Activated CD4-positive, alpha-beta T cell treated with anti-CD3 and anti-CD28 coated beads, Interleukin-10, Interleukin-2, amounts not matched to agents 100 ng/mL and 50 ng/mL, durations not matched to agents 16 hours and 8 hours (primary cell): ENCODE measurements around the gene SSU72.
A peak's percentile ranks its signal among the peaks of the same experiment; 100 is the strongest.
"Not testable (repeated sequence)": the region's sequence is repeated elsewhere in the genome, so short reads cannot be mapped to it uniquely, and the experiment has no call there.

ENCODE experiments used
- DNase-seq: peaks from one replicate; pipeline ENCODE4 v3.0.0-alpha.2; 2020

Gene SSU72

DNA sequence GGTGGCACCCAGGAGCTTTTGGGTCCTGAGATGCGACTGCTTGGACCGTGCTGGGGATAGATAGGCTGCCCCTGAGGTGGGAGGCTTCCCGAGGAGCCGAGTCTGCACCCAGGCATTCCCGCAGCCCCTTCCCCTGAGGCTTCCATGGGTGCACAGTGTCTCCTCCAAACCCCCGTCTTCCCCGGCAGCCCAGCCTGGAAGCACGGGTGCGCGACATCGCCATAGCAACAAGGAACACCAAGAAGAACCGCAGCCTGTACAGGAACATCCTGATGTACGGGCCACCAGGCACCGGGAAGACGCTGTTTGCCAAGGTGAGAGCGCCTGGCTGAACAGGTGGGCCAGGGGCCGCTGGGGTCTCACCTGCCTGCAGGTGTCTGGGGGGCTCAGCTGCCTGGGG, 51.0 kb downstream of the SSU72 start:
- DNase-seq: not testable (repeated sequence)

GRCh38 chr1:1523226-1523625, 51.4 kb downstream of the SSU72 start:
- DNase-seq: not testable (repeated sequence)

DNA sequence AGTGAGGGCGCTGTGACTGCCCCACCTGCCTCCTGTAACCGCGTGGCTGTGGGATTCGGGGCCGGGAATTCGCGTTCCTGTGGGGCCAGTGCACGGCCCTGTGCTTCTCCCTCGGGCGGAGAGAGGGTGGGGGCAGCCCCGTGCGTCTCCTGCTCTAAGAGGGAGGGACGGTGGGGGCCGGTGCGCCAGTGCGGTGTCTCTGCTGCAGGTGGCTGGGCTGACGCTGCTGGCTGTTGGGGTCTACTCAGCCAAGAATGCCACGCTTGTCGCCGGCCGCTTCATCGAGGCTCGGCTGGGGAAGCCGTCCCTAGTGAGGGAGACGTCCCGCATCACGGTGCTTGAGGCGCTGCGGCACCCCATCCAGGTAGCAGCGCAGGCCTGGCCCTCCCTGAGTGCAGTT, 52.1 kb downstream of the SSU72 start:
- not testable (repeated sequence) for DNase-seq

DNA sequence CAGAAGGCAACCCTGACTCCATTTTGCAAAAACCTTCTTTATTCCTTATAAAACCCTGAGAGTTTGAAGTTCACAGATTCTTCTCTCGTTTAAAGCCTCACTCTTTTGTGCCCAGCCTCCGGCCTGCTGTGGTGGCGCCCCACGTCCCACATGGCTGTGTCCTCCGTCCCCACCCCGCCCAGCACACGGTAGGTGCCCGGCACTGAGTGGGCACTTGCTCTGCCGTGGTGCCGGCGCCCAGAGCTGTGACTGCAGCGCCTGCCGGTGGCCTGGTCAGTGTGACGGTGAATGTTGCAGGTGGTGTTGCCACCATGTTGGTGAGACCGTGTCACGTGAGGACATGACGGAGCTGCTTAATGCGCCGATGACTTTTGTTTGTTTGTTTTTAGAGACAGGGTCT, 53.3 kb downstream of the SSU72 start:
- DNase-seq: no peak

- not testable (repeated sequence) for DNase-seq
These were observed 54.7 kb downstream of the SSU72 start for GRCh38 chr1:1519805-1520505.

DNA sequence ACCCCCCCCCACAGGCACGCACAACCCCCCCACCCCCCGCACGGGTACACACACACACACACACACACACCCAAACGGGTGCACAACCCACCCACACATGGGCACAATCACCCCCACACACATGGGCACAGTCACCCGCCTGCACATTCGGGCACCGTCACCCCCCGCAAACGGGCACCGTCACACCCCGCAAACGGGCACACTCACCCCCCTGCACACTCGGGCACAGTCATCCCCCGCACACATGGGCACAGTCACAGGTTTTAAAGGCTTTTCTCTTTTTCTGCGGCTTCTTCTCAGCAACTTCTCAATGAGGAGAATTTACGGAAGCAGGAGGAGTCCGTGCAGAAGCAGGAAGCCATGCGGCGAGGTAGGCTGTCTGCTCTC, 56.0 kb downstream of the SSU72 start:
- not testable (repeated sequence) for DNase-seq

- DNase-seq: no peak
These were observed 56.6 kb downstream of the SSU72 start for GRCh38 chr1:1517973-1518620.

- not testable (repeated sequence) for DNase-seq
These were observed 57.7 kb downstream of the SSU72 start for GRCh38 chr1:1516923-1517322.

DNA sequence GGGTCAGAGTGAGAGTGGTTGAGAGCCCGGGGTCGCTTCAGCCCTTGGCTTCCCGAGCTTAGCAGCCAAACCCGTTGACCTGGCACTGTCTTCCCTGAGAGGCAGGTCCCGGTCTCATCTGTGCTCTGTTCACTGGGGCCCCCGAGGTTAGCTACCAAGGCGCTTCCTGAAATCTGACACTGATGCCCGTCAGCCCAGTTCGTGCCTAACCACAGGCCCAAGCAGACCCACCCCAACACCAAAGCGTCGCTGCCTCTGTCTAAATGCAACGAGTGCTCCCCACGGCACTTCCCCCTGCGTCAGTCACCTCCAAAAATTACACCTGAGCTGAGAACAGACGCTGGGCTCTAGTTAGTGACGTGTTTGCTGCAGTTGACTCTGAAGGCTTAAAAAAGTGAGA, 60.3 kb downstream of the SSU72 start:
- DNase-seq: not testable (repeated sequence)

DNA sequence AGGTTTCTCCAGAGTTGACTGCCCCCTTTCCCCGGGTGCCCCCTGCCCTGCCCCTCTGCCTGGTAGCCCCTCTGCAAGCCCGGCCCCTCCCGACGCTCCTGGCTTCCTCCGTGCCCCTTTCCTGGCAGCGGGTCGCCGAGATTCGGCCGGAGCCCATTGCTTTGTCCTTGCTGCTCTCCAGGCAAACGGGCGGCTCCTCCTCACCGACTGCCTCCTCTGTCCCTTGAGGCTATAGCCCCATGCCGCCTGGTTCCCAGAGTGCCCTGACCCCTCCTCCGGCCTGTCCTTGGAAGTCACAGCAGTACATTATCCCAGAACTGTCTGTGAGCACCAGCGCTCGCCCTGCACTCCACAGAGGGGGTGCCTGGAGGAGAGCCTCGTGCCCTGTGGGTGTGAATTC, 61.0 kb downstream of the SSU72 start:
- DNase-seq: not testable (repeated sequence)

DNA sequence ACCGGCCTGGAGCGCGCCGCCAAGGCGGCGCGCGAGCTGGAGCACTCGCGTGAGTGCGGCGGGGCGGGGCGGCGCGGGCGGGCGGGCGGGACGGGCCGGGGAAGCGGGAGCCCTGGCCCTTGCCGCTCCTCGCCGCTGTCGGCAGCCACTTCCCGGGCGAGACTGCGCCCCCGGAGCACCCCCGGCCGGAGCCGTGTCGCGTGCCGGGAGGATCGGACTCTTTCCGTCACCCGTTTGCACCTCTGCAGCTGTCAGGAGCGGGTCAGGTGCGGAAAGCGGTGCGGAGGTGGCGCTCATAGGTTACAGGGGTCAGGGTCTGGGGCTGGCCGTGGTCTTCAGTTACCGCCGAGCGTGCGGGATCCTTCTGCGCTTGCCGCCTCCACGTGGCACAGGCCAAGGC, 62.2 kb downstream of the SSU72 start:
- DNase-seq: not testable (repeated sequence)

DNA sequence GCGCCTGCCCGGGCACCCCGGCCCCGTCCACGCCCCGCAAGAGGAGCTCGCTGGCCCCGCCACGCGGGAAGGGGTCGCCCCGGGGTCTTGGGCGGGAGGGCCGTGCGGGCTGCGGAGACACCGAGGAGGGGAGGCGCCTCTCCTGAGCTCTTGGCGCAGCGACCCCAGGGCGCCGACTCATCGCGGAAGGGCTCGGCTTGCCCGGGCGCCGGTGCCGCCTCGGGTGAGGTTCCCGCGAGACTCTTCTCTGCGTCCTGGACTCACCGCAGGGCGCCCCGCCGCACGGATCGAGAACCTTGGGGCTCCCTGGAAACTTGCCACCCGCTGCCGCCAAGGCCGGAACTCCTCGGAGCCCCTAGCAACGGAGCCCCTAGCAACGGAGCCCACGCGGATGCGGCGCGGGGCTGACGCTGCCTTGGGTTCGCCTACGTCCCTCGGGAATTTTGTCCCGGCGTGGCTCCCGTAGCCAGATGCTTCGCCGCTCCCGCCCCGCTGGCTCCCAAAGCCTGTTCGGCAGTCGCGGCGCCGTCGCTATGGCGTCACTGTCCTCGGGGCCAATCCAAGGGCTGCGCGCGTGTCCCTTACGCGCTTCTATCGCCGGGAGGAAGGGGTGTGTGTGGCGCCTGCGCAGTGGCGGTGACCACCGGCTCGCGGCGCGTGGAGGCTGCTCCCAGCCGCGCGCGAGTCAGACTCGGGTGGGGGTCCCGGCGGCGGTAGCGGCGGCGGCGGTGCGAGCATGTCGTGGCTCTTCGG, 63.0 kb downstream of the SSU72 start, which contains the start of gene ATAD3A:
TSS of gene ATAD3A (plus strand) at position 630 of the 753 bp plus-strand sequence. CDS start at position 737, 107 bp downstream.
- DNase-seq: peak; percentile 98

GRCh38 chr1:1510912-1511532, 63.6 kb downstream of the SSU72 start:
- DNase-seq: peak; percentile 63

DNA sequence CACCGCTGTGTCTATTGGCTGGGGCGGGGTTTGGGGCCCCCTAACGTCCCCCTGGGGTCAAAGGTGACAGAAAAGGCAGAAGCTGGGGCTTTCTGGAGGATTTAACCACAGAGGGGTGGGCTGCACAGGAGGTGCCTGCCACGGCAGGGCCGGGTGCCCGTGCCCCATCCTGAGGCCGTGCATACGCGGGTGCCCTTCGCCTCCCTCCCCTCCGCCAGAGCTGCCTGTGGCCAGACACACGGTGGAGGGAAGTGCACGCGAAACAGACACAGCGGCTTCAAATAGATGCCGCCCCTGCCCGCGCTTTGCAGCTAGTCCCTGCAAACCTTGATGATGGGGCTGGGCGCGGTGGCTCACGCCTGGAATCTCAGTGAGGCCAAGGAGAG, 65.2 kb downstream of the SSU72 start:
- not testable (repeated sequence) for DNase-seq

DNA sequence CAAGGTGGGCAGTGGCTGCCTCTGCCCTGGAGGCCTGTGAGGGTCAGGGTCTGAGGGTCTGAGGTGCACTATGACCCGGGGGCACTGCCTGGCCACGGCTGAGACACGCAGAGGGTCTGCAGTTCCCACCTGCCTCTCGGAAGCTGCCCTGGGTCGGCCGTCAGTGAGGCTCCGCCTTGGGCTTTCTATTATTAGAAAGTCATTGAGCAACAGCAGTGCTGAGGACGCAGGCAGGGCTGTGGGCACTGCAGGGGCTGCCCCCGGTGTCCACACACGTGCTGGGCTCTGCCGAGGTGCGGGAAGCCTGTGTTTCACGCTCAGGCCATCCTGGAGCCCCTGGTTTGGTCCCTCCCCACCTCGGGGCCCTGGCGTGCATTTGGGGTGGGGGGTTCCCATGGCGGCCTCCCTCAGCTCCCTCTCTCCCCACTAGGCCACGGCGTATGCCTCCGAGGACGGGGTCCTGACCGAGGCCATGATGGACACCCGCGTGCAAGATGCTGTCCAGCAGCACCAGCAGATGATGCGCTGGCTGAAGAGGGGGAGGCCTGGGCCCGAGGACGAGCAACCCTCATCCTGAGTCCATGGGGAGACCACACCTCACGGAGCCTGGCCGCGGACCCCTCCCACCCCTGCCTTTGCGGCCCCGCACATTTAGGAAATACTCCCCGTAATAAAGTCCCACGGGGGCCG, 65.7 kb downstream of the SSU72 start:
- DNase-seq: not testable (repeated sequence)

GRCh38 chr1:1507305-1507704, 67.4 kb downstream of the SSU72 start:
- no peak for DNase-seq

DNA sequence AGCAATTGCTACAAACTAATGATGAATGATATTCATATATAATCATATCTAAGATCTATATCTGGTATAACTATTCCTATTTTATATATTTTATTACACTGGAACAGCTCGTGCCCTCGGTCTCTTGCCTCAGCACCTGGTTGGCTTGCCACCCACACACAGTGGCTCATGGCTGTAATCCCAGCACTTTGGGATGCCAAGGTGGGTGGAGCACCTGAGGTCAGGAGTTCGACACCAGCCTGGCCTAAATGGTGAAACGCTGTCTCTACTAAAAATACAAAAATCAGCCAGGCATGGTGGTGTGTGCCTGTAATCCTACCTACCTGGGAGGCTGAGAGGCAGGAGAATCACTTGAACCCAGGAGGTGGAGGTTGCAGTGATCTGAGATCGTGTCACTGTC, 68.9 kb downstream of the SSU72 start:
- not testable (repeated sequence) for DNase-seq

GRCh38 chr1:1505366-1505798, 69.3 kb downstream of the SSU72 start:
- peak; percentile 40 for DNase-seq

- DNase-seq: peak; percentile 74
These were observed 69.8 kb downstream of the SSU72 start for GRCh38 chr1:1504777-1505365.

DNA sequence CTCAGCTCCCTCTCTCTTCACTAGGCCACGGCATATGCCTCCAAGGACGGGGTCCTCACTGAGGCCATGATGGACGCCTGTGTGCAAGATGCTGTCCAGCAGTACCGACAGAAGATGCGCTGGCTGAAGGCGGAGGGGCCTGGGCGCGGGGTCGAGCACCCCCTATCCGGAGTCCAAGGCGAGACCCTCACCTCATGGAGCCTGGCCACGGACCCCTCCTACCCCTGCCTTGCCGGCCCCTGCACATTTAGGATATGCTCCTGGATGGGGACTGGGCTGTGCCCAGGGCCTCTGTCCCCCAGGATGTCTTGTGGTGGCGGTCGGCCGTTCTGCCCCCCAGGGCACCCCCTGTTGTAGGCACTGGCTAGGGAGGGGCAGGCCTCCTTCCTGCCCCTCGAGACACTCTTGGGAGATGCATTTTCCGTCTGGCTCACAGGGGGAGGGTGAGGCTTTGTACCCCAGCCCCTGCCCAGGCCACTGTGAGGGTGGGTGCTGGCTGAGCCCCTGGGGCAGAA, 79.1 kb downstream of the SSU72 start:
- not testable (repeated sequence) for DNase-seq

- DNase-seq: not testable (repeated sequence)
These were observed 80.4 kb downstream of the SSU72 start for GRCh38 chr1:1494311-1494710.
